Upper lobe of left lung (tissue), 6 donors: ENCODE measurements around the gene TCP11L1. TPM values are rescaled to one million over a fixed set of nuclear protein-coding genes. Genes with fewer than 3 reads are reported as not detected.
"Not testable (repeated sequence)": the region's sequence is repeated elsewhere in the genome, so short reads cannot be mapped to it uniquely, and the experiment has no call there.

ENCODE experiments used
- ATAC-seq, 2 donors: fragments of 200-7000 bp; cut with Tn5 transposase; one replicate each; pipeline ENCODE4 v1.9.1; 2022; ENCODE audit warnings: mild to moderate bottlenecking in 2 of 2, moderate library complexity in 2 of 2; ENCODE audit not compliant: low FRiP score in 2 of 2
- DNase-seq, 2 donors: peaks; one replicate each; pipeline ENCODE4 v3.0.0-alpha.2; 2019 to 2020
- H3K27ac ChIP-seq, 4 donors: fragments of 200-600 bp; sonication (generic); one replicate each; pipeline ENCODE4 v1.5.1; 2016 to 2019
- H3K27me3 ChIP-seq, 4 donors: fragments of 200-600 bp; sonication (generic); one replicate each; pipeline ENCODE4 v1.5.1; 2017 to 2019
- H3K36me3 ChIP-seq, 4 donors: fragments of 200-600 bp; sonication (generic); one replicate each; pipeline ENCODE4 v1.5.1; 2016 to 2019
- H3K4me1 ChIP-seq, 4 donors: fragments of 200-600 bp; sonication (generic); one replicate each; pipeline ENCODE4 v1.5.1; 2018 to 2019
- H3K4me3 ChIP-seq, 4 donors: fragments of 200-600 bp; sonication (generic); one replicate each; pipeline ENCODE4 v1.5.1; 2017 to 2019; ENCODE audit warnings: mild to moderate bottlenecking in 2 of 4, moderate library complexity in 1 of 4
- H3K9me3 ChIP-seq, 4 donors: fragments of 200-600 bp; sonication (generic); one replicate each; pipeline ENCODE4 v1.5.1; 2018 to 2019
- CTCF ChIP-seq, 6 experiments: fragments of 450-650 bp in 4 of 6; fragments of 200-600 bp in 2 of 6; sonication (generic) in 2 of 6; IDR thresholded peaks; one replicate each; pipeline ENCODE4 v1.5.1; 2016 to 2019; ENCODE audit warnings: antibody characterized with exemption in 6 of 6
- EP300 ChIP-seq, 4 donors: sonication (generic); formaldehyde crosslinking; IDR thresholded peaks; one replicate each; pipeline ENCODE4 v1.5.1; 2017; ENCODE audit warnings: antibody characterized with exemption in 4 of 4, control low read depth in 2 of 4
- POLR2A ChIP-seq, 4 donors: fragments of 450-650 bp; IDR thresholded peaks; one replicate each; pipeline ENCODE4 v1.5.1; 2016 to 2017; ENCODE audit warnings: antibody characterized with exemption in 4 of 4, mild to moderate bottlenecking in 2 of 4
- POLR2AphosphoS5 ChIP-seq, 2 donors: sonication (generic); formaldehyde crosslinking; IDR thresholded peaks; one replicate each; pipeline ENCODE4 v1.5.1; 2017; ENCODE audit warnings: antibody characterized with exemption in 2 of 2
- WGBS, 2 donors: methylation state at CpG; one replicate each; pipeline ENCODE4 v1.1.5; 2017 to 2018; 5-methylcytosine and 5-hydroxymethylcytosine counted together
- total RNA-seq, 6 donors: library from RNA; depleted of rRNA in 4 of 6; stranded (reverse); fragments of >200 nt in 4 of 6; gene quantifications; one replicate each; pipeline versions ENCODE4 v1.1.0 to v1.2.1, GENCODE V29; 2016 to 2021
- donor health status: DM: no; HTN: no; CAD: no; lungs with moderate emphysema.
- donor health status: DM: no; HTN: yes; CAD: no; lungs with severe emphysema.

TCP11L1 gene
- total RNA-seq, 6 donors from 2014 or later: 10.3 to 40.5 (median 19.4) TPM

GRCh38 chr11:33094157-33094556 lies 54.8 kb downstream of the TCP11L1 start:
- Histone ChIP-seq H3K36me3 (peaks cover 11 to 47% (median 16%) of the 10 kb centered on the region in 4 donors), H3K9me3 (no peaks in the 10 kb centered on the region), H3K27me3 (no peaks in the 10 kb centered on the region), H3K4me3 (no peak overlapping the region), H3K27ac (no peak overlapping the region), H3K4me1 (no peaks in the 10 kb centered on the region)
- DNase-seq (no peak), ATAC-seq (no peak)
- WGBS, 2 donors: 36 to 44% methylated on average over 1 of the region's 1 CpG
- TF ChIP-seq CTCF (IDR thresholded peaks at IDR 0.05) (no peak), POLR2A (IDR thresholded peaks at IDR 0.05) (no peak), EP300 (IDR thresholded peaks at IDR 0.05) (no peak), POLR2AphosphoS5 (IDR thresholded peaks at IDR 0.05) (no peak)

GRCh38 chr11:33103836-33104235 lies 64.5 kb downstream of the TCP11L1 start:
- H3K9me3 ChIP-seq: no peaks in the 10 kb centered on the region
- no peak overlapping the region for H3K27ac ChIP-seq
- DNase-seq (no peak), ATAC-seq (no peak)
- H3K4me1 ChIP-seq: no peaks in the 10 kb centered on the region
- no peak overlapping the region for H3K4me3 ChIP-seq
- H3K27me3 ChIP-seq: no peaks in the 10 kb centered on the region
- H3K36me3 ChIP-seq: peaks cover 2 to 62% (median 24%) of the 10 kb centered on the region in 4 donors
- TF ChIP-seq EP300 (IDR thresholded peaks at IDR 0.05) (no peak), POLR2A (IDR thresholded peaks at IDR 0.05) (no peak), POLR2AphosphoS5 (IDR thresholded peaks at IDR 0.05) (no peak), CTCF (IDR thresholded peaks at IDR 0.05) (no peak)

GRCh38 chr11:33109294-33109895 lies 70.0 kb downstream of the TCP11L1 start:
- TF ChIP-seq POLR2A (IDR thresholded peaks at IDR 0.05): no peak
- TF ChIP-seq EP300 (IDR thresholded peaks at IDR 0.05): no peak
- TF ChIP-seq CTCF (IDR thresholded peaks at IDR 0.05): no peak
- no peak for TF ChIP-seq POLR2AphosphoS5 (IDR thresholded peaks at IDR 0.05)
- ATAC-seq (no peak), DNase-seq (no peak)
- H3K4me3 ChIP-seq: no peak overlapping the region
- H3K4me1 ChIP-seq: no peaks in the 10 kb centered on the region
- H3K36me3 ChIP-seq: peaks cover 0 to 13% (median 0%) of the 10 kb centered on the region in 4 donors
- no peaks in the 10 kb centered on the region for H3K27me3 ChIP-seq
- H3K27ac ChIP-seq: no peak overlapping the region
- no peaks in the 10 kb centered on the region for H3K9me3 ChIP-seq

GRCh38 chr11:33110083-33110482 lies 70.7 kb downstream of the TCP11L1 start:
- ATAC-seq (no peak), DNase-seq (no peak)
- H3K4me3 ChIP-seq: no peak overlapping the region
- H3K27ac ChIP-seq: no peak overlapping the region
- H3K9me3 ChIP-seq: no peaks in the 10 kb centered on the region
- no peaks in the 10 kb centered on the region for H3K4me1 ChIP-seq
- 56 to 64% methylated on average over 1 of the region's 1 CpG for WGBS, 2 donors
- H3K36me3 ChIP-seq: peaks cover 0 to 6% (median 0%) of the 10 kb centered on the region in 4 donors
- no peaks in the 10 kb centered on the region for H3K27me3 ChIP-seq
- TF ChIP-seq CTCF (IDR thresholded peaks at IDR 0.05) (no peak), POLR2A (IDR thresholded peaks at IDR 0.05) (no peak), EP300 (IDR thresholded peaks at IDR 0.05) (no peak), POLR2AphosphoS5 (IDR thresholded peaks at IDR 0.05) (no peak)

- H3K4me1 ChIP-seq: no peaks in the 10 kb centered on the region
- no peak overlapping the region for H3K27ac ChIP-seq
- ATAC-seq (no peak), DNase-seq (no peak)
- H3K4me3 ChIP-seq: no peak overlapping the region
- no peaks in the 10 kb centered on the region for H3K27me3 ChIP-seq
- no peaks in the 10 kb centered on the region for H3K36me3 ChIP-seq
- TF ChIP-seq POLR2AphosphoS5 (IDR thresholded peaks at IDR 0.05): no peak
- TF ChIP-seq POLR2A (IDR thresholded peaks at IDR 0.05): no peak
- TF ChIP-seq EP300 (IDR thresholded peaks at IDR 0.05): no peak
- no peak for TF ChIP-seq CTCF (IDR thresholded peaks at IDR 0.05)
- no peaks in the 10 kb centered on the region for H3K9me3 ChIP-seq
These were observed 77.2 kb downstream of the TCP11L1 start for GRCh38 chr11:33116535-33116934.

GRCh38 chr11:33122696-33123095 lies 83.3 kb downstream of the TCP11L1 start:
- H3K4me3 ChIP-seq, H3K27ac ChIP-seq, DNase-seq, H3K27me3 ChIP-seq, H3K9me3 ChIP-seq, H3K4me1 ChIP-seq, ATAC-seq, H3K36me3 ChIP-seq: not testable (repeated sequence)
- WGBS, 2 donors: 100% methylated on average over 1 of the region's 1 CpG
